NCI-H2227 treated with DMSO at 0.1 percent for 48 hours (cell line): ENCODE measurements around the gene SLC2A5.
"Not testable (repeated sequence)": the region's sequence is repeated elsewhere in the genome, so short reads cannot be mapped to it uniquely, and the experiment has no call there.

Experiments
- DNase-seq: peaks from one replicate; lab custom pipeline; 2025; lab: John Stamatoyannopoulos, UW

The SLC2A5 gene

GRCh38 chr1:9004700-9005394, 64.6 kb downstream of the SLC2A5 start:
- DNase-seq = no peak

GRCh38 chr1:9004031-9004699, 65.3 kb downstream of the SLC2A5 start:
- DNase-seq = no peak

- not testable (repeated sequence) for DNase-seq
Observed at GRCh38 chr1:9002215-9002560, 67.2 kb downstream of the SLC2A5 start.

- DNase-seq = not testable (repeated sequence)
Observed at GRCh38 chr1:9001534-9002214, 67.8 kb downstream of the SLC2A5 start.

DNA sequence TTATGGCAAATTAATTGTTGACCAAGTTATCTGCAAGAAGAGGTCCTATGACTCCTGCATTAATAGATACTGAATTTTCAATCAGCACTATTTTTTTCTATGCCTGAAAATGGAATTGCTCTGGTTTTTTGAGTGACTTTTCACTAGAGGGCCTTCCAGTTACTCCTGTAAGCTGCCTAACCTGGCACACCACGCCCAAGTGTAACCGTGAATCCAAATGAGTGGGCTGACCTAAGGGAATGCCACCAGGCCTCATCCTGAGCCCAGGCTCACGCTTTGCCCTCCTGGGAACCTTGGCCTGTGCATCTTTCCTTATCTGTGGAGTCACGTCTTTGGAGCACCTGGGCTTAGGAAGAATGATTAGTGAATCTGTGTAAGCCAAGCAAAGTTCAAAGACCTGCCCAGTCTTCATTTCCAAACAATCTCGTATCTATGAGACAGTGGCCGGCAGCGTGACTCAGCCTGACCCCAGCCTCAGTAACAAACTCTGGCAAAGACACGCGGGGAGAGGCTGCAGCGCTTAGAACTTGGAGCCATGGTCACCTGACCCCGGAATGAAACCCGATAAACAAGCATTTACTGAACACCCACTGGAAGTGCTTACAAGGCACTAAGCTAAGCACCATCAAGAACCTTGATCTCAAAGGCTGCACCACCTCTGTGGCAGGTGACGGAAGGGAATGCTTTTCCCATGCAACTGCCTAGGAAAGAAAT, 75.3 kb downstream of the SLC2A5 start:
- DNase-seq = not testable (repeated sequence)

DNA sequence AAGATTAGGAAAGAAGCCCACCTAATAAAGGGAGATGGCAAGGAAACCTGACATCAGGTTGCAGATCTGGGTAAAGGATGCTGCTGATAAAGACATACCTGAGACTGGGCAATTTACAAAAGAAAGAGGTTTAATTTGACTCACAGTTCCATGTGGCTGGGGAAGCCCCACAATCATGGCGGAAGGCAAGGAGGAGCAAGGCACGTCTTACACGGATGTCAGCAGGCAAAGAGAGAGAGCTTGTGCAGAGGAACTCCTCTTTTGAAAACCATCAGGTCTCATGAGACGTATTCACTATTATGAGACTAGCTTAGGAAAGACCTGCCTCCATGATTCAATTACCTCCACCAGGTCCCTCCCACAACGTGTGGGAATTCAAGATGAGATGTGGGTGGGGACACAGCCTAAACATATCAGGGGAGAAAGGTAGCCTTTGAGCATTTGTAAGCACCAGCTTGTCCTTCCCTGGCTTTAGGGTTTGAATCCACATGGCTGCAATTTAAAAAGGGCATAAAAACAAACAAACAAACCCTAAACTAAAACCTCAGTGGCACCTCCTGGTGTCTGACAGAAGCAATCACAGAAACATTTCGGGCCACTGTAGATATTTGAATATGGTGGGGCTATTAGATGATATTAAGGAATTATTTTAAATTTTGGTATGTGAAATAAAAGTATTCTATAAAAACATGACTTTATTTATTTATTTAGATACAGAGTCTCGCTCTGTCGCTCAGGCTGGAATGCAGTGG, 76.3 kb downstream of the SLC2A5 start:
- DNase-seq = no peak

DNA sequence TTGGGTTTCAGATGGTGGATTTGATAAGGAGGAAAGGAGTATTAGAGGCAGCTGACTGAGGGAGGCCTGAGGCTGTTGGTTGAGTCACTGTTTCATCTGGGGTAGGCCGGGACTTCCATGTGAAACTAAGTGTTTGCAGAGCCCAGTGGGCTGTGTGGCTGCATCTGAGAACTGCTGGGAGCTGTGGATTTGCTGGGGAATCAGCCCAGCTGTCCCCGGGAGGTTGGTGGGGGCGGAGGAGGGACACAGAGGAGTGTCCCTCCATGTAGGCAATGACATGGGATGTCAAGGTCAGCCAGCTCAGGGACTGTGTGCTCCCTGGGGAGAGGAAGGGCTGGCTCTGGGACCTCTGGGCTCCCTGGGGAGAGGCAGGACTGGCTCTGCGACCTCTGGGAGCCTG, 79.6 kb downstream of the SLC2A5 start:
- DNase-seq = no peak

GRCh38 chr1:8989061-8989460, 80.4 kb downstream of the SLC2A5 start:
- no peak for DNase-seq

DNA sequence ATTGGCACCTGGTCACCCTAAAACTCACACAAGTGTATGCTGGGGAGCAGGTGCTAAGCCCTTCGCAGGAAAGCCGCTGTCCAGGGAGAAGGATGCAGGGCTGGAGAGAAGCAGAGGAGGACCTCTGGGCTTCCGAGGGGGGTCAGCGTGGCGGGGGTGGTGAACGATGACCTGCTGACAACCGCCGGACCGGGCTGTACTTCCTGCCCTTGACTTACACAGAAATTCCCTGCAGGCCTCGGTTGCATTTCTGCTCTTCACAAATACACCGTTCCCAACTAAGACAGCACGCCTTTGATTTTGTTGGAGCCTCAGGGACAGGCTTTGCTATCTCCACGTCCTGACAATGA, 80.8 kb downstream of the SLC2A5 start:
- no peak for DNase-seq

DNA sequence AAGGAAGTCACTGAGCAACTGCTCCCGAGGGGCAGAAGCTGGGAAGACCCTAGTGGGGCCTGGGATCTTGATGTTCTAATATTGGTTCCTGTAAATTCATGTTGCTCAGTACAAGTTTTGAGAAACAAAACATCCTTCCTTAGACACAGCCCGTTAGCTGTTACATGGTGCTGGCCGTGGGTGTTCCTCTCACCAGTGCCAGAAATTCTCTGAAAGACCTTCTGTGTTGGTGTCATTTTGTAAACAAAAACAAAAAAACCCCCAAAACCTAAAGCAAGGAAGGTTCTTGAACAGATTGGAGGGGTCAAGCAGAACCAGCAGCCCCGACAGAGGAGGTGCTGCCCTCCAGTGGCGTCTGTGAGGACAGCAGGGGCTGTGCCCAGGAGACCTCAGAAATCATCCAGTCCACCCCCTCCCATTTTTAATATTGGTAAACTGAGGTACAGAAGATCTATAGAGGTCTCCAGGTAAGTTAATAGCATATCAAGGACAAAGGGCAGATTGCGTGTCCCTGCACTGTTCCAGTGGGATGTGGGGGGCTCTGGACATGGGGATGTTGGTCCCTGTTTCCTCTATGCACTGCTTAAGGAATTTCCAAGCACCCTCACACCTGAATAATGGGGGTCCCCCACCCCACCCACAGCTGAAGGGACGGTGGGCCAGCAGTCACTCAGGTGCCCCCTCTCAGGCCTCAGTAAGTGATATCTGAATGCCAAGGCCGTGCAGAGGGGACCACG, 81.4 kb downstream of the SLC2A5 start:
- DNase-seq = peak; percentile 9

- DNase-seq = no peak
Observed at GRCh38 chr1:8986814-8987190, 82.6 kb downstream of the SLC2A5 start.

GRCh38 chr1:8985915-8986813, 83.3 kb downstream of the SLC2A5 start:
- DNase-seq = no peak
